ENCODE results near the gene KCNQ1. TPM values are rescaled to one million over a fixed set of nuclear protein-coding genes. Genes with fewer than 3 reads are reported as not detected.

Gene KCNQ1
- polyA plus RNA-seq, 1 donor from 2014 or later = not detected

DNA sequence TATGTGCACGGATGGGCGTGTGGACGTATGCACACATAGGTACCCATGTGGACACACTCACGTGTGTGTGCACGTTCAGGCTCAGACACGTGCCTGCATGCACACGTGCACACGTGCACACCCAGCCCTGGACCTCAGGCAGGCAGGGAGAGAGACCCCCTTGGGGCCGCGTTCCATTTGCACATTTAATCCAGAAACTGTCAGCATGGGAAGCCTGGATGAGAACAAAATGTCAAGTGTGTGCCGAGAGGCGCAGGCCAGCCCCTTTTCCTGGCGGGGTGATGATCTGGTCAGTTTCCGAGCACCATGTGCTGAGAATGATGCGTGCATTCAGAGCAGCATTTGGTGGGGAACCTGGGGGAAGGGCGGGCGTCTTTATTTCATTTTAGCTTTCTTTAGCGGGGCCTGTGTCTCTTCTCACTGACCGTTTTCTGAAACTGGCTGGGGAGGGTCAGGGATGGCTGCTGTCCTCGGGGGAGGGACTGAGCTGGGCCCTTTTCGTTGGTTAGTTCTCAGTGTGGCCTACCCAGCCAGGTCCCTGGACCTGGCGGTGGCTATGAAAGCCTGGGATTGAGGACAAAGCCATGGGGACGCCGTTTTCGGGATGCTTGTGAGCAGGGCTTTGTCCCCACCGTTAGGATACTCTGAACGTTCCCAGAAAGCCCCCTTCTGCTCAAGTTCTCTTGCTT lies 96.3 kb downstream of the KCNQ1 start:
- Histone ChIP-seq H3K4me3 (ENCODE audit: low read length) (no peak overlapping the region), H2AFZ (ENCODE audit: low read depth, low read length) (no peak overlapping the region), H3K79me2 (replicated peaks; ENCODE audit: insufficient read depth, low read length) (no peaks in the 10 kb centered on the region), H3F3A (ENCODE audit: insufficient read depth, low read length, poor library complexity, severe bottlenecking) (no peaks in the 10 kb centered on the region), H3K4me2 (ENCODE audit: low read length) (no peak overlapping the region), H3K9me3 (ENCODE audit: low read length) (no peaks in the 10 kb centered on the region), H3K9ac (ENCODE audit: low read length) (no peak overlapping the region), H3K27me3 (ENCODE audit: insufficient read depth, low read depth, low read length) (no peaks in the 10 kb centered on the region), H3K27ac (ENCODE audit: low read length) (no peak overlapping the region), H3K36me3 (ENCODE audit: insufficient read depth, low read length) (no peaks in the 10 kb centered on the region), H4K20me1 (ENCODE audit: insufficient read depth) (no peaks in the 10 kb centered on the region), H3K9me2 (ENCODE audit: insufficient read depth, low read length) (no peaks in the 10 kb centered on the region)
- TF ChIP-seq CTCF (IDR thresholded peaks at IDR 0.05; ENCODE audit: poor library complexity, severe bottlenecking) (no peak), REST (IDR thresholded peaks at IDR 0.05; ENCODE audit: borderline replicate concordance) (no peak), TAF1 (IDR thresholded peaks at IDR 0.05; ENCODE audit: low read depth) (no peak), RAD21 (conservative IDR thresholded peaks at IDR 0.05) (no peak), POLR2AphosphoS5 (IDR thresholded peaks at IDR 0.05) (no peak), MXI1 (conservative IDR thresholded peaks at IDR 0.05; ENCODE audit: poor library complexity, severe bottlenecking) (no peak), EP300 (conservative IDR thresholded peaks at IDR 0.05; ENCODE audit: poor library complexity, severe bottlenecking) (no peak), EZH2 (IDR thresholded peaks at IDR 0.05; ENCODE audit: borderline replicate concordance, insufficient read depth, low read length, poor library complexity, severe bottlenecking) (no peak), SMC3 (conservative IDR thresholded peaks at IDR 0.05; ENCODE audit: poor library complexity) (no peak)

GRCh38 chr11:2541881-2542361 lies 97.1 kb downstream of the KCNQ1 start:
- H3K27me3 ChIP-seq (ENCODE audit: insufficient read depth, low read depth, low read length) = no peaks in the 10 kb centered on the region

More at GRCh38 chr11:2541881-2542361, 97.1 kb downstream of the KCNQ1 start:
- TF ChIP-seq EZH2 (IDR thresholded peaks at IDR 0.05; ENCODE audit: borderline replicate concordance, insufficient read depth, low read length, poor library complexity, severe bottlenecking) (no peak), POLR2AphosphoS5 (IDR thresholded peaks at IDR 0.05) (no peak), CTCF (IDR thresholded peaks at IDR 0.05; ENCODE audit: poor library complexity, severe bottlenecking) (no peak), EP300 (conservative IDR thresholded peaks at IDR 0.05; ENCODE audit: poor library complexity, severe bottlenecking) (no peak), REST (IDR thresholded peaks at IDR 0.05; ENCODE audit: borderline replicate concordance) (no peak), SMC3 (conservative IDR thresholded peaks at IDR 0.05; ENCODE audit: poor library complexity) (no peak), TAF1 (IDR thresholded peaks at IDR 0.05; ENCODE audit: low read depth) (no peak), MXI1 (conservative IDR thresholded peaks at IDR 0.05; ENCODE audit: poor library complexity, severe bottlenecking) (no peak), RAD21 (conservative IDR thresholded peaks at IDR 0.05) (no peak)
- Histone ChIP-seq H3K36me3 (ENCODE audit: insufficient read depth, low read length) (no peaks in the 10 kb centered on the region), H3K9ac (ENCODE audit: low read length) (no peak overlapping the region), H3K9me2 (ENCODE audit: insufficient read depth, low read length) (no peaks in the 10 kb centered on the region), H3K4me3 (ENCODE audit: low read length) (no peak overlapping the region), H3F3A (ENCODE audit: insufficient read depth, low read length, poor library complexity, severe bottlenecking) (no peaks in the 10 kb centered on the region), H3K9me3 (ENCODE audit: low read length) (no peaks in the 10 kb centered on the region), H4K20me1 (ENCODE audit: insufficient read depth) (no peaks in the 10 kb centered on the region), H2AFZ (ENCODE audit: low read depth, low read length) (no peak overlapping the region), H3K79me2 (replicated peaks; ENCODE audit: insufficient read depth, low read length) (no peaks in the 10 kb centered on the region), H3K27ac (ENCODE audit: low read length) (no peak overlapping the region), H3K4me2 (ENCODE audit: low read length) (no peak overlapping the region)

Data from neural cell (in vitro differentiated cells).